Esophagus mucosa (tissue), 1 donor: ENCODE measurements around the gene FAM89B. TPM values are rescaled to one million over a fixed set of nuclear protein-coding genes. Genes with fewer than 3 reads are reported as not detected.
A peak's percentile ranks its signal among the peaks of the same experiment; 100 is the strongest.
"Not testable (repeated sequence)": the region's sequence is repeated elsewhere in the genome, so short reads cannot be mapped to it uniquely, and the experiment has no call there.

Experiments used
- ATAC-seq: fragments of 200-7000 bp; cut with Tn5 transposase; one replicate; pipeline ENCODE4 v1.9.1; 2020
- total RNA-seq: library from RNA; stranded (reverse); gene quantifications from one replicate; pipeline ENCODE4 v1.2.4, GENCODE V29; 2023
- donor health status: DM: yes; HTN: yes; CAD: no.

The FAM89B gene
- 25.9 TPM for total RNA-seq

DNA sequence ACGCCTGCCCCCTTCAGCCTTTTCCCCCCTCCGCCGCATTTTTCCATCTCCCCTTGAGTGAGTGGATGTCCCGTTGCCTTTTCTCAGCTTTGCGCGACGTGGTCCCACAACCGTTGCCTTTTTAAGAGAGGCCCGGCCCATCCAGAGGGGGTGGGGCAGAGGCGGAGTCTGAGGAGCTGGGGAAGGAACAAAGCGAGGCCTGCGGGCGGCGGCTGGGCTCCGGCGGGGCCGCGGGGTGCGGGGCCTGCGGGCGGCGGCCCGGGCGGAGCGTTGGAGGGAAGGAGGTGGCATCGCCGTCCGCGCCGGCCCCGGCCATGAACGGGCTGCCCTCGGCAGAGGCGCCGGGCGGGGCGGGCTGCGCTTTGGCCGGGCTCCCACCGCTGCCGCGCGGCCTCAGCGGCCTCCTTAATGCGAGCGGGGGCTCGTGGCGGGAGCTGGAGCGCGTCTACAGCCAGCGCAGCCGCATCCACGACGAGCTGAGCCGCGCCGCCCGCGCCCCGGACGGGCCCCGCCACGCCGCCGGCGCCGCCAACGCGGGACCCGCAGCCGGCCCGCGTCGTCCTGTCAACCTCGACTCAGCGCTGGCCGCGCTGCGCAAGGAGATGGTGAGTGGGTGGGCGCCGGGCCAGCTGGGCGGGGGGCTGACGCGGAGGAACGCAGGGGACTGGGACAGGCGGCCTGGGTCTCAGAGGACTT, at the start of gene FAM89B:
Gene FAM89B, plus strand, starts transcription at position 183 of the 696 bp plus-strand sequence. Its CDS starts 132 bp downstream, at position 315.
- ATAC-seq: peak; percentile 20

DNA sequence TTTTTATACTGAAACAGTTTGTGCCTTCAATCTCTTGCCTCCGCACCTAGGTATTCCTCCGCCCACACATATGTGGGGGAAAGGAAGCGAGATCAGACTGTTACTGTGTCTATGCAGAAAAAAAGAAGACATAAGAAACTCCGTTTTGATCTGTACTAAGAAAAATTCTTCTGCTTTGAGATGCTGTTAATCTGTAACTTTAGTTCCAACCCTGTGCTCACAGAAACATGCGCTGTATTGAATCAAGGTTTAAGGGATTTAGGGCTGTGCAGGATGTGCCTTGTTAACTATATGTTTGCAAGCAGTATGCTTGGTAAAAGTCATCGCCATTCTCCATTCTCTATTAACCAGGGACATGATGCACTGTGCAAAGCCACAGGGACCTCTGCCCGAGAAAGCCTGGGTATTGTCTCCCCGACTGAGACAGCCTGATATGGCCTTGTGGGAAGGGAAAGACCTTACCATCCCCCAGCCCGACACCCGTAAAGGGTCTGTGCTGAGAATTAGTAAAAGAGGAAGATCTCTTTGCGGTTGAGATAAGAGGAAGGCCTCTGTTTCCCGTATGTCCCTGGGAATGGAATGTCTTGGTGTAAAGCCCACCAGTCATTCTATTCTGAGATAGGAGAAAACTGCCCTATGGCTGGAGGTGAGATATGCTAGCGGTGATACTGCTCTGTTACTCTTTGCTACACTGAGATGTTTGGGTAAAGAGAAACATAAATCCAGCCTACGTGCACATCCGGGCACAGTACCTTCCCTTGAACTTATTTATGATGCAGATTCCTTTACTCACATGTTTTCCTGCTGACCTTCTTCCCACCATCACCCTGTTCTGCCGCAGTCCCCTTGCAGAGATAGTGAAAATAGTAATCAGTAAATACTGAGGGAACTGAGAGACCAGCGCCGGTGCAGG, 49.4 kb upstream of the FAM89B start:
- ATAC-seq: not testable (repeated sequence)

DNA sequence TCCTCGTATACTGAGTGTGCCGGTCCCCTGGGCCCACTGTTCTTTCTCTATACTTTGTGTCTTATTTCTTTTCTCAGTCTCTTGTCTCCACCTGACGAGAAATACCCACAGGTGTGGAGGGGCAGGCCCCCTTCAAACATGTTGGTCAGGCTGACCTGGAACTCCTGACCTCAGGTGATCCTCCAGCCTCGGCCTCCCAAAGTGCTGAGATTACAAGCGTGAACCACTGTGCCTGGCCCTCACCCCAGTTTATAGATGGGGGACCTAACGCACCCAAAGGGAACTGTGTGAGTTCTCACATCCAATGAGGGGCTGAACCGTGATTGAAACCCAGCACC, 48.7 kb upstream of the FAM89B start:
- not testable (repeated sequence) for ATAC-seq

- ATAC-seq: peak; percentile 16
These were observed 48.2 kb upstream of the FAM89B start for GRCh38 chr11:65524014-65524740.

GRCh38 chr11:65524741-65525545, 47.4 kb upstream of the FAM89B start, which contains the start of gene SCYL1:
TSS of gene SCYL1 (plus strand) at chr11:65525083. CDS start at chr11:65525154, 71 bp downstream.
- peak; percentile 94 for ATAC-seq

GRCh38 chr11:65525546-65526480, 46.5 kb upstream of the FAM89B start:
- no peak for ATAC-seq

- ATAC-seq: no peak
These were observed 45.6 kb upstream of the FAM89B start for GRCh38 chr11:65526744-65527143.

- ATAC-seq: no peak
These were observed 43.5 kb upstream of the FAM89B start for GRCh38 chr11:65528819-65529350.

DNA sequence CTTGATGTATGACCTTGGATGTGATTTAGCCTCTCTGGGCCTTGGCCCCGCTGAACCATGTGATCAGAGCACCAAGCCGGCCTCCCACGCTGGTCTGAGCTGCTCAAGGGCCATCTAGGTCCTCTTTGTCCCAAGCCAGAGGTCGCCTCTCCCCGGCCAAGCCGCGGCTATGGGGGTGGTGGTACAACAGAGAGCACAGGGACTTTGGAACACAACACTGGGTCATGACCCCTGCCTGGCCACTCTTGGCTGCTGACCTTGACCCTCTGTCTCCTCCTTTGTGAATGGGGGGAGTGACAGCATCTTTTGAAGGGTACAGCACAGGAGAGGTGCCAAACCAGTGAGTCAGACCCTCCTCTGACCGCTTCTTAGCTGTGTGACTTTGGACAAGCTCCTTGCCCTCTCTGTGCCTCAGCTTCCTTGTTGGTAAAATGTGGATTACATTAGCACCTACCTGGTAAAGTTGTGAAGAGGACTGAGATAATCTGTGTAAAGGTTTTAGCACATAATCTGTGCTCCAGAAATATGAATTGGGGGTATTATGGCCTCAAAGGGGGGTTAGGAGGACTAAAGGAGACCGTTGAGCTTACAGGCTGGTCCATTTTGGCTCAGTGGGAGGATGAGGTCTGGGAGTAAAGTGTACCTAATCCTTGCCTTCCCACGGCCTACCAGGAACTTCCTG, 42.7 kb upstream of the FAM89B start:
- ATAC-seq: no peak

DNA sequence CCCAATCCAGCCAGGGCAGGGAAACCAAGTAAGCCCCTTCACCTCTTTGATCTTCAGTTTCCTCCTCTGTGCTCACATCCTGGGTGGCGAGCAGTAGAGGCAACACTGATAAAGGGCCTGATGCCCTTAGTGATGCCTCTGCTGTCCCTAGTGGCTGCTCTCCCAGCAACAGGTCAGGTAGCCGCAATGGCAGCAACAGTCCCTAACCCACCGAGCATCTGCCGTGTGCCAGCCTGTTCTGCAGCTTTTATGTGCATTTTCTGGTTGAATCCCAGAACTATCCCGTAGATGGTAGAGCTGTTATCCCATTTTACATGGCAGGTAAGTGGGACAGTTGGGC, 42.2 kb upstream of the FAM89B start:
- no peak for ATAC-seq

DNA sequence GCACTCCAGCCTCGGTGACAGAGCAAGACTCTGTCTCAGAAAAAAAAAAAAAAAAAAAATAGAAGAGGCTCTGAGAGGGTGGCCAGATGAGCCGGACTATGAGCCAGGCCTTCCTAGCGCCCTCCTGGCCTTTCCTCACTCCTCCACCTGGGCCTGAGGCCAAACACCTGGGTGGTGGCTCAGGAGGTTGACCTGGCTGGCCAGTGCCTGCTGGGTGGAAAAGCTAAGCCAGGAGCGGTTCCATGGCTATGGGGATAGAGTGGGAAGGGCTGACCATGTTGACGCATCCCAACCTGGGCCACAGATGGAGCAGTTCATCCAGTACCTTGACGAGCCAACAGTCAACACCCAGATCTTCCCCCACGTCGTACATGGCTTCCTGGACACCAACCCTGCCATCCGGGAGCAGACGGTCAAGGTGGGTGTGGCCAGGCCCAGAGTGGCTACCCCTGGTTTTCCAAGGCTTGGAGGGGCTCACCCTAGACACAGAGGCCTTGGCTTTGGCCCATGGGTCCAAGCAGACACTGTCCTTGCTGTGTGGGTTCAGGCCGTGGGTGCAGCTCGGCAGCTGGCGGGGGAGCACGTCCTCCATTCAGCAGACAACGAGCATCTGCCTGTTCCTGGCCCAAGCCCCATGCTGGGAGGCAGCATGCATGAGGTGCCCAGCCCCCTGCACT, 39.8 kb upstream of the FAM89B start:
- no peak for ATAC-seq

- ATAC-seq: no peak
These were observed 37.2 kb upstream of the FAM89B start for GRCh38 chr11:65535102-65535501.

DNA sequence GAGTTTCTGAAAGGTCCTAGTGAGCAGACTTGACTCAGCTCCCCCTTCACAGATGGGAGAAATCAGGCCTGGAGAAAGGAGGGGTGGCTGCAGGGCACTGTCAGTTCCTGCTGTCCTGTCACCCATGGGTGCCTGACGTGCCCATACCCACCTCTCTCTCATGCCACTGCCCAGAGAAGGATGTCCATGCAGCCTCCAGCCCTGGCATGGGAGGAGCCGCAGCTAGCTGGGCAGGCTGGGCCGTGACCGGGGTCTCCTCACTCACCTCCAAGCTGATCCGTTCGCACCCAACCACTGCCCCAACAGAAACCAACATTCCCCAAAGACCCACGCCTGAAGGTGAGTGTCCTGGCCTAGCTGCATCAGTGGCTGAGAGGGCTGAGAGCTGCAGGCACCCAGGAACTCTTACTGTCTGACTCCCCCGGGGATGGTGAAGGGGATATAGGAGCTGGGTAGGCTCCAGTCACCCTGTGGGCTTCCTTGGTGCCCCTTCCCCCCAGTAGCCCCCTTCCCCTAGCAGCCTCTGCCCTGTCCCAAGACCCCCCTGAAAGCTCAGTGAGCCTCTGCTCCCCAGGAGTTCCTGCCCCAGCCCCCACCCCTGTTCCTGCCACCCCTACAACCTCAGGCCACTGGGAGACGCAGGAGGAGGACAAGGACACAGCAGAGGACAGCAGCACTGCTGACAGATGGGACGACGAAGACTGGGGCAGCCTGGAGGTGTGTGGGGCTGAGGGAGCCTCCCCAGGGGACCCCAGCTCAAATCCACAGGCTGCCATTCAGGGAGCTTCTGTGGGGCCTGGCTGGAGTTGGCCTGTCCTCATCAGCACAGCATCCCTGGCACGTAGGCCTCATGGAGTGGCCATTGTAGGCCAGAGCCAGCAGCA, 35.7 kb upstream of the FAM89B start:
- ATAC-seq: no peak

DNA sequence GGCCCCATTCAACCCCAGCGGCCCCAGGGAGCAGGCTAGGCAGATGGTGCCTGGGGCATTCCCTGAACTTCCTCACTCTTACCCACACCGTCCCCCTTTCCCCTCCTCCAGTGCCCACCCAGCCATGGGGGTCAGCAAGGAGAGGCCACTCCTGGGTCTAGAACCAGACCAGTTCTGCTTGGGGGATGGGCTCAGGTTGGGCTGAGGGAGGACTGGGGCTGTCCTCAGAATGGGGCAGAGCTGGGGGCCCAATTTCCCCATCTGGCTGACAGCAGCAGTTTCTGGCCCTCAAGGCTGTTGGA, 35.1 kb upstream of the FAM89B start:
- no peak for ATAC-seq

DNA sequence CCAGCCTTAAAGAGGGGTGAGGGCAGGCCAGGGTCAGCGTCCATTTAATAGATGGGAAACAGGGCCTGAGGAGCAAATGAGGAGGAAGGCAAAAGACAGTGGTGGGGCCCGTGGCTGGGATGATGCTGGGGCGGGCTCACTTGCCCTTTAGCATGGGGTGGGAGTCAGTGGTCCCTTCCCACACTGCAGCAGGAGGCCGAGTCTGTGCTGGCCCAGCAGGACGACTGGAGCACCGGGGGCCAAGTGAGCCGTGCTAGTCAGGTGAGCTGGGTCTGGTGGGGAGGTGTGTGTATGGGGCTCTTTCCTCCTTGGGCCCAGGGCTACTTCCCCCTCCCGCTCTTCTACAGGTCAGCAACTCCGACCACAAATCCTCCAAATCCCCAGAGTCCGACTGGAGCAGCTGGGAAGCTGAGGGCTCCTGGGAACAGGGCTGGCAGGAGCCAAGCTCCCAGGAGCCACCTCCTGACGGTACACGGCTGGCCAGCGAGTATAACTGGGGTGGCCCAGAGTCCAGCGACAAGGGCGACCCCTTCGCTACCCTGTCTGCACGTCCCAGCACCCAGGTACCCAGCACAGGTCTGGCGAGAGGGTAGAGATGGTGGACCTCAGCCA, 34.6 kb upstream of the FAM89B start:
- ATAC-seq: no peak

GRCh38 chr11:65538232-65538914, 34.0 kb upstream of the FAM89B start:
- ATAC-seq: no peak

- no peak for ATAC-seq
These were observed 33.2 kb upstream of the FAM89B start for GRCh38 chr11:65538915-65539743.
